ENCODE results near the gene SRGAP1.
"Not testable (repeated sequence)": the region's sequence is repeated elsewhere in the genome, so short reads cannot be mapped to it uniquely, and the experiment has no call there.

SRGAP1 gene

GRCh38 chr12:64139021-64139420, 294.5 kb downstream of the SRGAP1 start:
- DNase-seq: no peak

- no peak for DNase-seq
Observed at GRCh38 chr12:64142382-64142781, 297.9 kb downstream of the SRGAP1 start.

- no peak for DNase-seq
Observed at GRCh38 chr12:64142784-64143183, 298.3 kb downstream of the SRGAP1 start.

- no peak for DNase-seq
Observed at GRCh38 chr12:64145226-64145625, 300.7 kb downstream of the SRGAP1 start.

- DNase-seq: no peak
Observed at GRCh38 chr12:64147011-64147631, 302.6 kb downstream of the SRGAP1 start.

GRCh38 chr12:64147875-64148274, 303.4 kb downstream of the SRGAP1 start:
- no peak for DNase-seq

GRCh38 chr12:64154677-64155076, 310.2 kb downstream of the SRGAP1 start:
- no peak for DNase-seq

GRCh38 chr12:64157110-64157509, 312.6 kb downstream of the SRGAP1 start:
- DNase-seq: no peak

GRCh38 chr12:64160021-64160710, 315.7 kb downstream of the SRGAP1 start:
- DNase-seq: no peak

- DNase-seq: no peak
Observed at GRCh38 chr12:64160711-64161060, 316.2 kb downstream of the SRGAP1 start.

- DNase-seq: not testable (repeated sequence)
Observed at GRCh38 chr12:64166606-64167005, 322.1 kb downstream of the SRGAP1 start.

- DNase-seq: not testable (repeated sequence)
Observed at GRCh38 chr12:64167041-64167440, 322.5 kb downstream of the SRGAP1 start.

- no peak for DNase-seq
Observed at GRCh38 chr12:64170024-64170423, 325.5 kb downstream of the SRGAP1 start.

GRCh38 chr12:64170730-64171129, 326.2 kb downstream of the SRGAP1 start:
- DNase-seq: no peak

- DNase-seq: no peak
Observed at GRCh38 chr12:64171715-64172114, 327.2 kb downstream of the SRGAP1 start.

GRCh38 chr12:64172143-64172970, 327.9 kb downstream of the SRGAP1 start:
- no peak for DNase-seq

- DNase-seq: no peak
Observed at GRCh38 chr12:64173456-64173855, 329.0 kb downstream of the SRGAP1 start.

- no peak for DNase-seq
Observed at GRCh38 chr12:64175254-64175945, 330.9 kb downstream of the SRGAP1 start.

- no peak for DNase-seq
Observed at GRCh38 chr12:64177001-64177400, 332.5 kb downstream of the SRGAP1 start.

GRCh38 chr12:64178122-64178521, 333.6 kb downstream of the SRGAP1 start:
- DNase-seq: no peak

- no peak for DNase-seq
Observed at GRCh38 chr12:64180951-64181350, 336.5 kb downstream of the SRGAP1 start.

- DNase-seq: no peak
Observed at GRCh38 chr12:64181430-64182291, 337.2 kb downstream of the SRGAP1 start.

Measured in KG1 (cell line).